Measurements from ENCODE around the gene MRPL50.

MRPL50 gene

GRCh38 chr9:101372327-101373118, 25.9 kb downstream of the MRPL50 start:
- ChIA-PET POLR2A (no interaction called here), CTCF (interaction anchor here (1.2 kb wide), 1 partner anchor 15 kb away, joined by 5 read pairs; no protein-coding TSS in a partner anchor)
- no peak for TF ChIP-seq LEF1 (IDR thresholded peaks at IDR 0.05; ENCODE audit: borderline replicate concordance)
- no peak for TF ChIP-seq CTBP1 (IDR thresholded peaks at IDR 0.05; ENCODE audit: borderline replicate concordance)
- TF ChIP-seq SUZ12 (IDR thresholded peaks at IDR 0.05) = no peak
- TF ChIP-seq FOXA1 (IDR thresholded peaks at IDR 0.05) = no peak
- TF ChIP-seq BHLHE40 (IDR thresholded peaks at IDR 0.05; ENCODE audit: borderline replicate concordance) = no peak
- no peak for TF ChIP-seq ZNF384 (IDR thresholded peaks at IDR 0.05)
- no peak for TF ChIP-seq ELF4 (IDR thresholded peaks at IDR 0.05)
- TF ChIP-seq NFRKB (IDR thresholded peaks at IDR 0.05) = no peak
- TF ChIP-seq, protein P1, sequence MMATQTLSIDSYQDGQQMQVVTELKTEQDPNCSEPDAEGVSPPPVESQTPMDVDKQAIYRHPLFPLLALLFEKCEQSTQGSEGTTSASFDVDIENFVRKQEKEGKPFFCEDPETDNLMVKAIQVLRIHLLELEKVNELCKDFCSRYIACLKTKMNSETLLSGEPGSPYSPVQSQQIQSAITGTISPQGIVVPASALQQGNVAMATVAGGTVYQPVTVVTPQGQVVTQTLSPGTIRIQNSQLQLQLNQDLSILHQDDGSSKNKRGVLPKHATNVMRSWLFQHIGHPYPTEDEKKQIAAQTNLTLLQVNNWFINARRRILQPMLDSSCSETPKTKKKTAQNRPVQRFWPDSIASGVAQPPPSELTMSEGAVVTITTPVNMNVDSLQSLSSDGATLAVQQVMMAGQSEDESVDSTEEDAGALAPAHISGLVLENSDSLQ (IDR thresholded peaks at IDR 0.05) = no peak
- TF ChIP-seq TARDBP (IDR thresholded peaks at IDR 0.05) = no peak
- TF ChIP-seq FOXM1 (IDR thresholded peaks at IDR 0.05; ENCODE audit: borderline replicate concordance) = no peak
- no peak for TF ChIP-seq HDGF (IDR thresholded peaks at IDR 0.05; ENCODE audit: borderline replicate concordance)
- no peak for TF ChIP-seq L3MBTL2 (conservative IDR thresholded peaks at IDR 0.05)
- no peak for TF ChIP-seq SP1 (IDR thresholded peaks at IDR 0.05)
- no peak for TF ChIP-seq FOXK2 (IDR thresholded peaks at IDR 0.05)
- TF ChIP-seq ARNT (IDR thresholded peaks at IDR 0.05) = no peak
- no peak for DNase-seq (ENCODE audit: extremely low spot score)

GRCh38 chr9:101371813-101372212, 26.6 kb downstream of the MRPL50 start:
- TF ChIP-seq FOXK2 (IDR thresholded peaks at IDR 0.05) (no peak), ZNF384 (IDR thresholded peaks at IDR 0.05) (no peak), ARNT (IDR thresholded peaks at IDR 0.05) (no peak), FOXA1 (IDR thresholded peaks at IDR 0.05) (no peak), SUZ12 (IDR thresholded peaks at IDR 0.05) (no peak), CTBP1 (IDR thresholded peaks at IDR 0.05; ENCODE audit: borderline replicate concordance) (no peak), BHLHE40 (IDR thresholded peaks at IDR 0.05; ENCODE audit: borderline replicate concordance) (no peak), SP1 (IDR thresholded peaks at IDR 0.05) (no peak), L3MBTL2 (conservative IDR thresholded peaks at IDR 0.05) (no peak), LEF1 (IDR thresholded peaks at IDR 0.05; ENCODE audit: borderline replicate concordance) (no peak), ELF4 (IDR thresholded peaks at IDR 0.05) (no peak), FOXM1 (IDR thresholded peaks at IDR 0.05; ENCODE audit: borderline replicate concordance) (no peak), TARDBP (IDR thresholded peaks at IDR 0.05) (no peak), HDGF (IDR thresholded peaks at IDR 0.05; ENCODE audit: borderline replicate concordance) (no peak), NFRKB (IDR thresholded peaks at IDR 0.05) (no peak)
- TF ChIP-seq, protein P1 (IDR thresholded peaks at IDR 0.05) = no peak
- no peak for DNase-seq (ENCODE audit: extremely low spot score)
- CTCF ChIA-PET = no interaction called here
- POLR2A ChIA-PET = no interaction called here

GRCh38 chr9:101369884-101370531, 28.4 kb downstream of the MRPL50 start:
- CTCF ChIA-PET = no interaction called here
- TF ChIP-seq FOXK2 (IDR thresholded peaks at IDR 0.05) (no peak), LEF1 (IDR thresholded peaks at IDR 0.05; ENCODE audit: borderline replicate concordance) (no peak), SUZ12 (IDR thresholded peaks at IDR 0.05) (no peak), CTBP1 (IDR thresholded peaks at IDR 0.05; ENCODE audit: borderline replicate concordance) (no peak), HDGF (IDR thresholded peaks at IDR 0.05; ENCODE audit: borderline replicate concordance) (no peak), ELF4 (IDR thresholded peaks at IDR 0.05) (no peak), NFRKB (IDR thresholded peaks at IDR 0.05) (no peak), FOXM1 (IDR thresholded peaks at IDR 0.05; ENCODE audit: borderline replicate concordance) (no peak), TARDBP (IDR thresholded peaks at IDR 0.05) (no peak), ARNT (IDR thresholded peaks at IDR 0.05) (no peak), BHLHE40 (IDR thresholded peaks at IDR 0.05; ENCODE audit: borderline replicate concordance) (no peak), ZNF384 (IDR thresholded peaks at IDR 0.05) (no peak), SP1 (IDR thresholded peaks at IDR 0.05) (no peak), FOXA1 (IDR thresholded peaks at IDR 0.05) (no peak)
- TF ChIP-seq, protein P1 (IDR thresholded peaks at IDR 0.05) = no peak
- DNase-seq (ENCODE audit: extremely low spot score) = no peak
- POLR2A ChIA-PET = no interaction called here

GRCh38 chr9:101369286-101369685, 29.1 kb downstream of the MRPL50 start:
- TF ChIP-seq ELF4 (IDR thresholded peaks at IDR 0.05) (no peak), ARNT (IDR thresholded peaks at IDR 0.05) (no peak), BHLHE40 (IDR thresholded peaks at IDR 0.05; ENCODE audit: borderline replicate concordance) (no peak), LEF1 (IDR thresholded peaks at IDR 0.05; ENCODE audit: borderline replicate concordance) (no peak), SUZ12 (IDR thresholded peaks at IDR 0.05) (no peak)
- TF ChIP-seq, protein P1 (IDR thresholded peaks at IDR 0.05) = no peak
- ChIA-PET CTCF (no interaction called here), POLR2A (no interaction called here)
- DNase-seq (ENCODE audit: extremely low spot score) = no peak

GRCh38 chr9:101367323-101367722, 31.1 kb downstream of the MRPL50 start:
- CTCF ChIA-PET = no interaction called here
- TF ChIP-seq ELF4 (IDR thresholded peaks at IDR 0.05) = no peak
- TF ChIP-seq, protein P1 (IDR thresholded peaks at IDR 0.05) = no peak
- no peak for TF ChIP-seq BHLHE40 (IDR thresholded peaks at IDR 0.05; ENCODE audit: borderline replicate concordance)
- TF ChIP-seq TARDBP (IDR thresholded peaks at IDR 0.05) = no peak
- no peak for TF ChIP-seq NFRKB (IDR thresholded peaks at IDR 0.05)
- TF ChIP-seq ZNF384 (IDR thresholded peaks at IDR 0.05) = no peak
- TF ChIP-seq LEF1 (IDR thresholded peaks at IDR 0.05; ENCODE audit: borderline replicate concordance) = no peak
- no peak for DNase-seq (ENCODE audit: extremely low spot score)
- POLR2A ChIA-PET = no interaction called here

Measured in HEK293T (cell line).